ENCODE results near the gene HCN4. TPM values are rescaled to one million over a fixed set of nuclear protein-coding genes. Genes with fewer than 3 reads are reported as not detected.
A peak's percentile ranks its signal among the peaks of the same experiment; 100 is the strongest.
"Not testable (repeated sequence)": the region's sequence is repeated elsewhere in the genome, so short reads cannot be mapped to it uniquely, and the experiment has no call there.

The HCN4 gene
- total and polyA plus RNA-seq, 2 experiments from 2014 or later: 59.2 to 159 TPM

- no peaks in the 10 kb centered on the region for H3K9me3 ChIP-seq (ENCODE audit: low read depth)
- H3K4me3 ChIP-seq: no peak overlapping the region
- no peaks in the 10 kb centered on the region for H3K27me3 ChIP-seq
- H3K4me1 ChIP-seq (ENCODE audit: low read depth): no peaks in the 10 kb centered on the region
- peaks cover 17% of the 10 kb centered on the region for H3K36me3 ChIP-seq
- H3K27ac ChIP-seq: peak overlapping the region; percentile 55
- DNase-seq (ENCODE audit: low read depth in 1 of 2, low spot score in 1 of 2): no peak
- no peak for TF ChIP-seq CTCF (IDR thresholded peaks at IDR 0.05; ENCODE audit: low read depth, low read length)
These were observed 50.9 kb downstream of the HCN4 start for GRCh38 chr15:73317651-73318462.

- H3K36me3 ChIP-seq: no peaks in the 10 kb centered on the region
- DNase-seq (ENCODE audit: low read depth in 1 of 2, low spot score in 1 of 2): no peak
- H3K4me3 ChIP-seq: no peak overlapping the region
- H3K4me1 ChIP-seq (ENCODE audit: low read depth): no peaks in the 10 kb centered on the region
- no peak for TF ChIP-seq CTCF (IDR thresholded peaks at IDR 0.05; ENCODE audit: low read depth, low read length)
- H3K27me3 ChIP-seq: no peaks in the 10 kb centered on the region
- no peaks in the 10 kb centered on the region for H3K9me3 ChIP-seq (ENCODE audit: low read depth)
- H3K27ac ChIP-seq: no peak overlapping the region
These were observed 54.9 kb downstream of the HCN4 start for GRCh38 chr15:73313861-73314260.

GRCh38 chr15:73308305-73308704 lies 60.5 kb downstream of the HCN4 start:
- no peak for DNase-seq (ENCODE audit: low read depth in 1 of 2, low spot score in 1 of 2)
- no peak overlapping the region for H3K4me3 ChIP-seq

GRCh38 chr15:73305331-73306211 lies 63.2 kb downstream of the HCN4 start:
- H3K36me3 ChIP-seq: peaks cover 9% of the 10 kb centered on the region
- H3K9me3 ChIP-seq (ENCODE audit: low read depth): no peaks in the 10 kb centered on the region
- H3K4me3 ChIP-seq: no peak overlapping the region
- peak overlapping the region; percentile 3 for H3K27ac ChIP-seq
- TF ChIP-seq CTCF (IDR thresholded peaks at IDR 0.05; ENCODE audit: low read depth, low read length): peak; percentile 74
- H3K27me3 ChIP-seq: no peaks in the 10 kb centered on the region
- peak; percentile 84 to 86 for DNase-seq (ENCODE audit: low read depth in 1 of 2, low spot score in 1 of 2)
- H3K4me1 ChIP-seq (ENCODE audit: low read depth): no peaks in the 10 kb centered on the region

More at GRCh38 chr15:73308305-73308704, 60.5 kb downstream of the HCN4 start:
- Histone ChIP-seq H3K4me1 (ENCODE audit: low read depth) (no peaks in the 10 kb centered on the region), H3K36me3 (peaks cover 3% of the 10 kb centered on the region), H3K9me3 (ENCODE audit: low read depth) (no peaks in the 10 kb centered on the region), H3K27me3 (no peaks in the 10 kb centered on the region), H3K27ac (no peak overlapping the region)
- TF ChIP-seq CTCF (IDR thresholded peaks at IDR 0.05; ENCODE audit: low read depth, low read length): no peak

- TF ChIP-seq CTCF (IDR thresholded peaks at IDR 0.05; ENCODE audit: low read depth, low read length): no peak
- Histone ChIP-seq H3K4me1 (ENCODE audit: low read depth) (no peaks in the 10 kb centered on the region), H3K27ac (no peak overlapping the region), H3K9me3 (ENCODE audit: low read depth) (no peaks in the 10 kb centered on the region), H3K36me3 (peaks cover 19% of the 10 kb centered on the region), H3K4me3 (no peak overlapping the region), H3K27me3 (no peaks in the 10 kb centered on the region)
- DNase-seq (ENCODE audit: low read depth in 1 of 2, low spot score in 1 of 2): no peak
These were observed 65.1 kb downstream of the HCN4 start for GRCh38 chr15:73303636-73304035.

GRCh38 chr15:73300286-73300685 lies 68.5 kb downstream of the HCN4 start:
- H3K9me3 ChIP-seq (ENCODE audit: low read depth); DNase-seq (ENCODE audit: low read depth in 1 of 2, low spot score in 1 of 2); H3K27ac ChIP-seq; H3K4me3 ChIP-seq; H3K27me3 ChIP-seq: not testable (repeated sequence)
- peaks cover 14% of the 10 kb centered on the region for H3K4me1 ChIP-seq (ENCODE audit: low read depth)
- H3K36me3 ChIP-seq: peaks cover 26% of the 10 kb centered on the region
